SHP77 treated with DMSO at 0.1 percent for 48 hours (cell line): ENCODE data around the gene PPP6R1.

ENCODE experiments used
- DNase-seq: peaks from one replicate; lab custom pipeline; 2025; lab: John Stamatoyannopoulos, UW

PPP6R1 gene

GRCh38 chr19:55257461-55258420, 1.1 kb downstream of the PPP6R1 start:
- no peak for DNase-seq

- DNase-seq, result no peak
These were observed 2.0 kb downstream of the PPP6R1 start for GRCh38 chr19:55256562-55257460.

- no peak for DNase-seq
These were observed 3.0 kb downstream of the PPP6R1 start for GRCh38 chr19:55255618-55256423.

- no peak for DNase-seq
These were observed 4.2 kb downstream of the PPP6R1 start for GRCh38 chr19:55254625-55254977.

GRCh38 chr19:55253842-55254624, 4.8 kb downstream of the PPP6R1 start:
- DNase-seq, result no peak

- no peak for DNase-seq
These were observed 5.8 kb downstream of the PPP6R1 start for GRCh38 chr19:55252760-55253663.

DNA sequence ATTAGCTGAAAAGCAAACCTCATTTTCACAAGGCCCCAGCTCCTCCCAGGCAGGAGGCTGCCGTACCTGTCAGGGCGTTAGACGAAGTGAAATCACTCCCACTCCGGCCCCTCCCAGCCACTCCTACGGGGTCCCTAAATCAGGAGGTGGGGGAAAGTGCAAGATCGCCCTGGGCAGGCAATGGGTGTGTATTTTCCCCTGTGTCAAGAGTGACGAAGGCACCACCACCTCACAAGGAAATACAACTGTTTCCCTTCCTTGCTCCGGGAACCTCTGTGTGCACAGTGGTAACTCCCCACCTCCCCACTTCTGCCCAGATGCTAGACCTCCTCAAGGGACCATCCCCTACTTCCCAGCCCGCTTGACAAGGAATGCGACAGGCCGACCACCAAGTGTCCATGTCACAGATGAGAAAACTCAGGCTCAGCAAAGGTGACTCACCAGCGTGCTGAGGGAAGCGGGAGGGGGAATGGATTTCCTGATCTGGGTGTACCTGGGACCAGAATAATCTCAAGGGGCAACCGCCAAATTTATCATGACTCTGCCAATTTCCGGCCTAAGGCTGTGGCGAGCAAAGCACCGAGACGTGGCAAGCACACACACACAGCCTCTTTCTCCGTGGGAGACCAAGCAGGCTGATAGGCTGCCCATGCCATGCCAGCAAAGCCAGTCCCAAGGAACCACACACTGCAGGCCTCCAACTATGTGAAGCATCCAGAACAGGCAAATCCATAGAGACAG, 7.3 kb downstream of the PPP6R1 start:
- no peak for DNase-seq

DNA sequence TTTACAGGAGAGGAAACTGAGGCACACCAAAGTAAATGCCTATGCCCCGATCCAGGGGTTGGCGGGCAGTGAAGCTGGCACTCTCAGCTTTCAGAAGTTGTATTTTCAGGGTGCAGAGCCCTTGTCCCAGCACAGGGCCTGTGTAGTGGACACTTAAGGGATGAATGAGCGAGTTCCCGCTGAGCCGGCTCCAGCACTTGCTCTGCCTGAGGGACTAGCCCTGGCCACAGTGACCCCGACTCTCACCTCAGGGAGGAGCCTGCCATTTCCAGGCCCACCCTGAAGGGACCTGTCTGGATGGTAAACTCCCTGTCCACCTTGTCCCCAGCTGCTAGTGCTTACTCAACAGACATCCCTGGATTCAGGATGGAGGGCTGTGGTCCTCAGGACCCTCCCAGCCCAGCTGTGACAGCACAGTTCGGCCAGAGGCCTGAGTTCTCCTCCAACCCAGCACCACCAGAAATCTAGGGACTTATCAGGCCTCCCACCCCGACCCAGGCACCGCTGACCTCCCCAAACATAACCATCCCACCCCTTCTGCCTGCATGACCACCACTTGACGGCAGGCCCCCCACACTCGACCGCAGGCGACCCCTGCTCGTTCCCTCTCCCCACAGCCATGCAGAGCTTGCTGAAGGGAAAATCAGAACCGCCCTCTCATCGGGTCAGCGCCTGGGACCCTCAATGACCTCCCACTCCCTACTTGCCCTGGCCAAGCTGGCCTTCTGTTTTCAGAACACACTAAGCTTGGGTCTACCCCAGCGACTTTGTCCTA, 8.4 kb downstream of the PPP6R1 start:
- DNase-seq, result no peak

DNA sequence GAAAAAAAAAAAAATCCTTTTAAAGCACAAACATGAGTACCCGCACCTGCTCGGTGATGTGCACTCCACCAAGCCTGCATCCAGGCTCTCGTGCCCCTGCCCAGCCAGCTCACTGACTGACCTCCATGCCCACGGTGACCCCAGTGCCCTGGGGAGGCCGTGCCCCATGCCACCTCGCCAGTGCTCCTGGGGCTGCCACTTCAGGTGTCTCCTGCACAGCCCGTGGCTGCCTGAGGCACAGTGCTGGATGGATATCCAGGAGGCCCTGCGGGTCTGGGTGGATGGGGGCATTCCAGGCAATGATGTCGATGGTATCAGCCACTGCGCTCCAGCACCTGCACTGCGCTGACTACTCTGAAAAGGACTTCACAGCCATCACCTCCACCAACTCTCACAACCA, 9.0 kb downstream of the PPP6R1 start:
- DNase-seq, result no peak

DNA sequence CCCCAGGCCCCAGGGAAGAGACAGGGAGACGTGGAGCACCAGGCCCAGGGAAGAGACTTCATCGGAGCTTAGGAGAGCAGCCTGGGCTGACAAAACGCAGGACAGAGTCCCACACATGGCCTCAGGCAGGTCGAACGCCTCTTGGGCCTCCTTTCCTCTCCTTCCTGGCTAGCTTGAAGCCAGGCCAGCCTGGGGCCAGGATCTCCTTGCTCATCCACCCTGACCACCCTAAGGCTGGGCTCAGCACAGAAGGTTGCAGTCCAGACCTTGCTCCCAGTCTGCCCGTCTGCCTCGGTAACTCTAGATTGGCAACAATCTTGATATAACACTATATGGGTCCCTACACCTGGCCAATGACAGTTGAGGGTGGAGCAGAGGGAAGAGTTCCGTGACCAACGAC, 10.1 kb downstream of the PPP6R1 start:
- no peak for DNase-seq

DNA sequence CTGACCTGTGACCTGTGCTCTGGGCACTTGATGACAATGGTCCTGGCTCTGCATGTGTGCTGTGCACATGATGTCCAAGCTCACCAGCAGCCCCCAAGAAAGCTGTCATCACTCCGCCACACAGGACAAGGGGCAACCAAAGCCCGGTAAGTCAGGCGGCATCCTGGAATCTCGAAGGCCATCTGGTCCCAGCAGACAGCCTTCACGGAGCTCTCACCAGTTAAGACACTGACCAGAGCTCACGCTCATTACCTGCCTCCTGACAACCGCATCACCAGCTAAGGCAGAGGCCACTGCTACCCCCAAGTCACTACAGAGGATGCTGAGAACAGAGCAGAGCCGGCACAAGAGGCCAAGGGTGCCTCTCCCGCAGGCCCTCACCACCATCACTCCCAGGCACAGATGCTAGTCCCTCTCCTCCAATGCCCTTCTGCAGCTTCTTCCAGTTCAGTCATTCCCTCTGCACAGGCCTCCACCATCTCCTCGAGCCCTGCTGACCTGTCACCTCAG, 10.6 kb downstream of the PPP6R1 start:
- no peak for DNase-seq

- DNase-seq, result no peak
These were observed 11.2 kb downstream of the PPP6R1 start for GRCh38 chr19:55247621-55248099.

DNA sequence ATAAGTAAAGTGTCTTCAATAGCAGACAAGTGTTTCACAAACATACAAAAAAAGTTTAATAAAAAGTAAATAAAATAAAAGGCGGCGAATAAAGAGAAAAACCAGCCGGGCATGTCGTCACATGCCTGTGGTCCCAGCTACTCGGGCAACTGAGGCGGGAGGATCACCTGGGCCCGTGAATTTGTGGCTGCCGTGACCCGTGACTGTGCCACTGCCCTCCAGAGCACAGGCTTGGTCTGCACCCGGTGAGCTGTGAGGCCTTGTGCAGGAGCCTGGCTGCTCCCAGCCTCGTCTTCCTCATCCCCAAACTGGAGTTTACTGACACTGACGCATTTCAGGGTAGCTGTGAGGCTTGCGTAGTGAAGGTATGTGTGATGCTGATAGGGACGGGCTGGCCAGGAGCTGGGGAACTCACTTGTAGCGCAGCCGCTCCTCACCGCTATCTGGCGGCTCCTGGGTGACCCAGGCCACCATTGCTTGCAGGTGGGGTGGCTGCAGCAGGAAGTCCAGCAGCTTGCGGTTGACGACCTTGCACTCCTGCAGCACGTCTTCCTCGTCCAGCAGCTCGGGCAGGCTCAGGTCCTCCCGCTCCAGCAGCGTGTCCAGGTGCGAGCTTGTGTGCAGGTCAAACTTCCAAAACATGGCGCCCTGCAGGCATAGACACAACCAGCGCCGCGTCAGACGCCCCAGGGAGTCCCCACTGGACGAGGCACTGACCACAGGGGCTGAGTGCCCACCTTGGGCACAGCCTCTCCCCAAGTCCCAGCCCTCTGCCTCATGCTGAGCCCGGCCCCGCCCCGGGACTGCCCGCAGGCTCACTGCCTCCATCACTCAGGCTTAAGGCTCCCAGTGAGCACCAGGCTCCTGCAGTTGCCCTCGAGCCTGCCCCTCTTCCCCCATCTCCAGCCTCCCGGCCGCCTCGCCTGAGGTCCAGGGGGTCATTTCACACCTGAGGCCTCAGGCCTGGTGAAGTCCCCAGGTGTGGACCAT, 12.1 kb downstream of the PPP6R1 start:
- DNase-seq, result no peak

GRCh38 chr19:55245236-55245904, 13.4 kb downstream of the PPP6R1 start:
- DNase-seq, result no peak

GRCh38 chr19:55244004-55244680, 14.7 kb downstream of the PPP6R1 start:
- no peak for DNase-seq

GRCh38 chr19:55242517-55242916, 16.3 kb downstream of the PPP6R1 start:
- DNase-seq, result no peak
